Heart left ventricle (tissue), 13 donors: ENCODE results near the gene ZNF394.

Experiments used
- POLR2A ChIP-seq, 2 donors: fragments of 450-650 bp; IDR thresholded peaks; one replicate each; pipeline ENCODE4 v1.6.1; 2017; ENCODE audit warnings: antibody characterized with exemption in 2 of 2, mild to moderate bottlenecking in 2 of 2, moderate library complexity in 2 of 2
- TF ChIP-seq, protein P1 (sequence below), 12 donors: fragments of 200-600 bp; sonication (generic) in 4 of 12; IDR thresholded peaks; one replicate each; pipeline versions ENCODE4 v1.5.0 to v1.8.0; 2018 to 2022; ENCODE audit warnings: antibody characterized with exemption in 12 of 12, mild to moderate bottlenecking in 5 of 12
- donor health status: ischemic (EF 13 %, LVEDD 7.1; RV severe dilation, severe dysfunction).
- donor health status: DM: no; HTN: yes; CAD: no.
- donor health status: DM: no; HTN: no; CAD: no.
- donor health status: ischemic (EF 25% LVEDD 6.9; RV normal size, moderate dysfunction).
- donor health status: ischemic (EF 25% LVEDD 5.7; RV mildly dilated, moderate dysfunction).
- donor health status: ischemic (EF 35%, LVEDD 5.7; RV mildly dilated, moderate dysfunction).
- donor health status: nonischemic (EF 11% LVEDD 7.7; RV severe dilation, severe dysfunction).
- donor health status: DM: yes; HTN: yes; CAD: no.
- donor health status: PGD.
- donor health status: ischemic (EF 29% LVEDD 5.4; RV normal size, mild dysfunction).
- donor health status: nonischemic (EF 23%, LVEDD 6.1; RV moderate dilation, normal function).

- TF ChIP-seq, protein P1, sequence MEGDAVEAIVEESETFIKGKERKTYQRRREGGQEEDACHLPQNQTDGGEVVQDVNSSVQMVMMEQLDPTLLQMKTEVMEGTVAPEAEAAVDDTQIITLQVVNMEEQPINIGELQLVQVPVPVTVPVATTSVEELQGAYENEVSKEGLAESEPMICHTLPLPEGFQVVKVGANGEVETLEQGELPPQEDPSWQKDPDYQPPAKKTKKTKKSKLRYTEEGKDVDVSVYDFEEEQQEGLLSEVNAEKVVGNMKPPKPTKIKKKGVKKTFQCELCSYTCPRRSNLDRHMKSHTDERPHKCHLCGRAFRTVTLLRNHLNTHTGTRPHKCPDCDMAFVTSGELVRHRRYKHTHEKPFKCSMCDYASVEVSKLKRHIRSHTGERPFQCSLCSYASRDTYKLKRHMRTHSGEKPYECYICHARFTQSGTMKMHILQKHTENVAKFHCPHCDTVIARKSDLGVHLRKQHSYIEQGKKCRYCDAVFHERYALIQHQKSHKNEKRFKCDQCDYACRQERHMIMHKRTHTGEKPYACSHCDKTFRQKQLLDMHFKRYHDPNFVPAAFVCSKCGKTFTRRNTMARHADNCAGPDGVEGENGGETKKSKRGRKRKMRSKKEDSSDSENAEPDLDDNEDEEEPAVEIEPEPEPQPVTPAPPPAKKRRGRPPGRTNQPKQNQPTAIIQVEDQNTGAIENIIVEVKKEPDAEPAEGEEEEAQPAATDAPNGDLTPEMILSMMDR (IDR thresholded peaks at IDR 0.05): no peak
- no peak for TF ChIP-seq POLR2A (IDR thresholded peaks at IDR 0.05)
These were observed 43.8 kb upstream of the ZNF394 start for GRCh38 chr7:99543916-99544315.
